ENCODE measurements around the gene PLEKHO2. TPM values are rescaled to one million over a fixed set of nuclear protein-coding genes. Genes with fewer than 3 reads are reported as not detected.

Gene PLEKHO2
- total and polyA plus RNA-seq, 10 donors: 33.9 to 249 (median 141) TPM

DNA sequence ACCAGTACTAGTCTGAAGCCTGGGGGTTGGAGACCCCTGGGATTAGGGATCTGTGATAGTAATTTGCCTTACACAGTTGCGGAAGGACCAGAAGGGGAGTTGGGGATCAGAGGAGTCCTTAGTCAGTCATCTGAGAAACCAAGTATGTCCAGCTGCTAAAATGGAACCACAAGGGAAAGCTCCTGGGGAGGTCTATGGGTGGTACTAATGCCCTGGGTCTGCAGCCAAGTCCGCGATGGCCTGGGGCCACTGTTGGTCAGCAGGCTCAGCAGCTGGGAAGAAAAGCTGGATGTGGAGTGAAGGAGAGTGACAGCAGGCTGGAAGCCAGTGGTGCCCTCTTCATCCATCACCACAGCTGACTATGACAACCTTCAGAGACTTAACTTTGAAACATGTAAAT, 67.8 kb downstream of the PLEKHO2 start:
- peaks cover 11 to 51% (median 27%) of the 10 kb centered on the region in 6 donors for H3K4me1 ChIP-seq
- no peak for DNase-seq
- intact Hi-C loops (cut with DNase I; ENCODE audit: low total_unique reads): loop anchor here (10.0 kb wide), 1 partner anchor 175 kb away; no protein-coding TSS in a partner anchor
- TF ChIP-seq POLR2A (IDR thresholded peaks at IDR 0.05) (no peak), POLR2AphosphoS5 (IDR thresholded peaks at IDR 0.05) (no peak)
- TF ChIP-seq, protein P1, sequence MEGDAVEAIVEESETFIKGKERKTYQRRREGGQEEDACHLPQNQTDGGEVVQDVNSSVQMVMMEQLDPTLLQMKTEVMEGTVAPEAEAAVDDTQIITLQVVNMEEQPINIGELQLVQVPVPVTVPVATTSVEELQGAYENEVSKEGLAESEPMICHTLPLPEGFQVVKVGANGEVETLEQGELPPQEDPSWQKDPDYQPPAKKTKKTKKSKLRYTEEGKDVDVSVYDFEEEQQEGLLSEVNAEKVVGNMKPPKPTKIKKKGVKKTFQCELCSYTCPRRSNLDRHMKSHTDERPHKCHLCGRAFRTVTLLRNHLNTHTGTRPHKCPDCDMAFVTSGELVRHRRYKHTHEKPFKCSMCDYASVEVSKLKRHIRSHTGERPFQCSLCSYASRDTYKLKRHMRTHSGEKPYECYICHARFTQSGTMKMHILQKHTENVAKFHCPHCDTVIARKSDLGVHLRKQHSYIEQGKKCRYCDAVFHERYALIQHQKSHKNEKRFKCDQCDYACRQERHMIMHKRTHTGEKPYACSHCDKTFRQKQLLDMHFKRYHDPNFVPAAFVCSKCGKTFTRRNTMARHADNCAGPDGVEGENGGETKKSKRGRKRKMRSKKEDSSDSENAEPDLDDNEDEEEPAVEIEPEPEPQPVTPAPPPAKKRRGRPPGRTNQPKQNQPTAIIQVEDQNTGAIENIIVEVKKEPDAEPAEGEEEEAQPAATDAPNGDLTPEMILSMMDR (IDR thresholded peaks at IDR 0.05 in 8 of 11, conservative IDR thresholded peaks at IDR 0.05 in 3 of 11): no peak
- 90 to 97% (median 94%) methylated on average over 3 of the region's 3 CpGs for WGBS, 5 donors
- no peaks in the 10 kb centered on the region for H3K9me3 ChIP-seq
- no peak overlapping the region for H3K27ac ChIP-seq
- no peak overlapping the region for H3K4me3 ChIP-seq
- H3K36me3 ChIP-seq: peaks cover 0 to 3% (median 0%) of the 10 kb centered on the region in 6 donors
- peaks cover 0 to 22% (median 0%) of the 10 kb centered on the region in 7 donors for H3K27me3 ChIP-seq (replicated peaks in 1 of 7)

- TF ChIP-seq POLR2AphosphoS5 (IDR thresholded peaks at IDR 0.05) (peak; percentile 47 to 78 (median 77)), POLR2A (IDR thresholded peaks at IDR 0.05) (no peak)
- Histone ChIP-seq H3K27ac (peak within 1 kb of the TSS in 7 of 8 donors; percentile 30 to 80 (median 75)), H3K9me3 (no peaks in the 10 kb centered on the region), H3K27me3 (replicated peaks in 1 of 7) (peaks cover 0 to 22% (median 0%) of the 10 kb centered on the region in 7 donors), H3K4me1 (peaks cover 4 to 56% (median 33%) of the 10 kb centered on the region in 6 donors), H3K4me3 (peak within 1 kb of the TSS; percentile 37 to 77 (median 52)), H3K36me3 (peaks cover 0 to 8% (median 0%) of the 10 kb centered on the region in 6 donors)
- WGBS, 5 donors: 5 to 12% (median 8%) methylated on average over 19 to 72 of the region's 72 CpGs
- intact Hi-C loops (cut with DNase I; ENCODE audit: low total_unique reads): no loop called here
- DNase-seq: peak; percentile 91
Observed at GRCh38 chr15:64911311-64912186, 69.8 kb downstream of the PLEKHO2 start, which contains the start of gene ANKDD1A. Gene ANKDD1A, plus strand, starts transcription at chr15:64911902. Its CDS starts 29 bp downstream, at chr15:64911931.

DNA sequence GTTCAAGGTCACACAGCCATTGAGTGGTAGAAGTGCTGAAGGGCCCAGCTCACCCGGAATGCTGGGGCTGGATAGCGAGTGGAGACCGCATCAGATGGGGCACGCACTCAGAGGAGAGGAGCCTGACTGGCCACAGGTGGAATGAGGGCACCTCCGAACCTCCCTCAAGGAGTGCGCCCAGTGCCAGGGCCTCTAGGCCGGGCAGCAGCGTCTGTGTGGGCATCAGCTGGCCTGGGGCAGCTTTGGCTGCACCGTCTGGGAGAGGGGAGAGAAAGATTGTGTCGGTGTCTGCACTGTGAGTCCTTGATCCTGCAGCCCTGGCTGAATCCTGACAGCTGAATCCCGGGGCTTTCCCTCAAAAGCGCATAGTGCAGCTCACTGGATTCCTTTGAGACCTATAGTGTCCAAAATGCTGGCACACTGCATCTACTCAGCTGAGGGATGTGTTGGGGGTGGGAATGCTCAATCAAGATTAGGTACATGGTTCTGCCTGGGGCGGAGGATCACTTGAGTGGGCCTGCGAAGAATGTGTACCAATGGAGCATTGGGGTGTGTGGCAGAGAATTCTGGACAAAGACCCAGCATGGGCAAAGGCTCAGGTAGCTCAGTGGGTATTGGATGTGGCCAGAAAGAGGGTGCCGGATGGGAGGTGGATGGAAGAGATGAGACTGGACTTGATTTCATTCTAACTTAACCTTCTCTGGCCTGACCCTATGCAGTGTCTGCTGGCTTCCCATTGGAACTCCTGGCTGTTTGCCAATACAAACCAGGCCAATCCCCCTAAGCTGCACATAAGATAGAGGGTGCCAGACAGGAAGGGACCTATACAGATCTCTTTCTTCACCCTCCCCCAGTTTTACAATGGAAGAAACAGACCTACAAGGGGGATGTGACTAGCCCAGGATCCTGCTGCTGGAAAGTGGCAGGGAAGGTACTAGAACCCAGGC, 70.9 kb downstream of the PLEKHO2 start:
- intact Hi-C loops (cut with DNase I; ENCODE audit: low total_unique reads): no loop called here
- TF ChIP-seq POLR2AphosphoS5 (IDR thresholded peaks at IDR 0.05): no peak
- no peak for TF ChIP-seq POLR2A (IDR thresholded peaks at IDR 0.05)
- TF ChIP-seq, protein P1 (IDR thresholded peaks at IDR 0.05 in 8 of 11, conservative IDR thresholded peaks at IDR 0.05 in 3 of 11): no peak
- H3K9me3 ChIP-seq: no peaks in the 10 kb centered on the region
- no peak for DNase-seq
- peaks cover 0 to 22% (median 0%) of the 10 kb centered on the region in 7 donors for H3K27me3 ChIP-seq (replicated peaks in 1 of 7)
- peak overlapping the region in 6 of 8 donors; percentile 30 to 80 (median 77) for H3K27ac ChIP-seq
- H3K4me3 ChIP-seq: peak overlapping the region; percentile 37 to 77 (median 52)
- peaks cover 4 to 63% (median 37%) of the 10 kb centered on the region in 6 donors for H3K4me1 ChIP-seq
- H3K36me3 ChIP-seq: peaks cover 0 to 13% (median 0%) of the 10 kb centered on the region in 6 donors
- 74 to 91% (median 79%) methylated on average over 6 to 15 of the region's 15 CpGs for WGBS, 5 donors
